ENCODE measurements around the gene SH3PXD2A. TPM values are rescaled to one million over a fixed set of nuclear protein-coding genes. Genes with fewer than 3 reads are reported as not detected.

The SH3PXD2A gene
- total and polyA plus RNA-seq, 4 experiments from 2014 or later = 0.39 to 17.5 (median 8.9) TPM

DNA sequence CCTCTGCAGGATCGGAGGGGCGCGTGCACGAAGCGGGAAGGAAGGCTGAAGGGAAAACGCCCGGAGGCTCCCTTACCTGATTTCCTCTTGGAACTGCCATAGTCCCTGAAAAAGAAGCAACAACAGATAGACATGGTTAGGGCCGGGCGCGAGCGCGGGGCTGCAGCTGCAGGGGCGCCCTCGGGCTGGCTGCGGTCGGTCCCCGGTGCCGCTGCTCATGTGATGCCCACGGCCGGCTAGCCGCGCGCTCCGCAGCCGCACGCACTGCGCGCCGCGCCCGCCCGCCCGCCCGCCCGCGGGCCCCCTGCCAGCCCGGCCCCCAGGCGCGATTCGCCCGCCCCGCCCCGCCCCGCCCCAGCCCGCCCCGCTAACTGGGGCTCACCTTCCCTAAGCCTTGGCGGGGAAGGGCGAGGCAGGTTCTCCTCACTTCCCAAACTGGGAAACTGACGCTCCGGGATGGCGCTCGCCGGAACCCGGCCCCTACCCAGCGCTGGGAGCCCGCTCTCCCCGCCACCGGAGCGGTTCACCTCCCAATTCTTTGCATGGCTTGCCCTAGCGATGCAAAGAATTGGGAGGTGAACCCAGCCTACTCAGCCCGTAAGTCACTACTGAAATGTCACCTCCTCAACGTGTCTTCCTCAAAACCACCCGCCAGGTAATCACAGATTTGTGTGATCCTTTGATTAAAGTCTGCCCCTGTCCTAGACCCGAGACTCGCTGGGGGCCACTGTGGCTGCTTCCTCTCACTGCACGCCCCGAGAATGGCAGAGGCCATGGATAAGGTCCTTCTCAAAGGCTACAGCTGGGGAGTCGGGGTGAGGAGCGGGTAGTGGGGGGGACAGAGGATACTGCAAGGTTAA lies 162.2 kb downstream of the SH3PXD2A start:
- H3K4me1 ChIP-seq (ENCODE audit: insufficient read depth, low read length) = peaks cover 54% of the 10 kb centered on the region

DNA sequence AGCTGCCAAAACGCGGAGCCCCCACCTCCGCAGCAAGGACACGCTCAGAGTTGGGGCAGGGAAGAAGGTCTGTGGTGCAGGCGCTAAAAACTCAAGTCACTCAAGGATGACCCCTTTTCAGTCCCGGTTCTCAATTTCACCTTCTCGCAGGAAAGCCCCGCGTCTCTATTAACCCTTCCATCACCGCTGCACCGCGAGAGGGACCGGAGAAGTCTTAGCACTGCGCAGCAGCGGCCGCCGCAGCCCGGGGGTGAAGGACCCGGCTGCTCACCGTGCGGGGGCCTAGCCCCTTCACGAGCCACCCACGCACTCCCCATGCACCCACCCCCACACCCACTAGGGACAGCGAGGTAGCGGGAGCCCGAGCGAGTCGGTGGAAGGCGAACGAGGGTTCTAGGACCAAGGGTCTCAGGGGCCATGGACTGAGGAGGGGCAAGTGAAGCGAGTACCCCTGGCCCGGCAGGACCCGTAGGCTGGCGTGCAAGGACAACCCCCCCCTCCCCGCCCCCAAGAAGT lies 162.9 kb downstream of the SH3PXD2A start:
- no peaks in the 10 kb centered on the region for H3K36me3 ChIP-seq (ENCODE audit: insufficient read depth, low read length)
- POLR2A ChIA-PET (ENCODE audit: partially characterized antibody) = interaction anchor here (2.0 kb wide), 1 partner anchor 14 kb away, joined by 5 read pairs; no protein-coding TSS in a partner anchor
- no peaks in the 10 kb centered on the region for H3K9me3 ChIP-seq (ENCODE audit: control insufficient read depth in 1 of 2, low read length in 2 of 2)
- intact Hi-C loops (cut with micrococcal nuclease) = no loop called here
- H3K27ac Mint-ChIP-seq = peak overlapping the region in 3 of 7 donors; percentile 49 to 76 (median 54)
- H3K9me3 Mint-ChIP-seq = no peaks in the 10 kb centered on the region
- no peaks in the 10 kb centered on the region for H3K27me3 Mint-ChIP-seq
- CTCF ChIA-PET (ENCODE audit: partially characterized antibody) = no interaction called here
- peaks cover 21 to 47% (median 31%) of the 10 kb centered on the region in 4 donors for H3K4me1 Mint-ChIP-seq
- no peaks in the 10 kb centered on the region for H3K27me3 ChIP-seq (ENCODE audit: insufficient read depth, low read length)
- H3K4me3 ChIP-seq (ENCODE audit: low read length in 2 of 2) = peak overlapping the region in 1 of 2 donors; percentile 46
- peak in 3 of 5 donors; percentile 25 to 70 (median 33) for DNase-seq
- peaks cover 54% of the 10 kb centered on the region for H3K4me1 ChIP-seq (ENCODE audit: insufficient read depth, low read length)
- H3K27ac ChIP-seq (ENCODE audit: low read depth, low read length) = no peak overlapping the region
- H3K4me3 Mint-ChIP-seq = peak overlapping the region; percentile 48 to 79 (median 68)
- no peaks in the 10 kb centered on the region for H3K36me3 Mint-ChIP-seq

More for the DNA sequence above, 162.2 kb downstream of the SH3PXD2A start:
- H3K36me3 Mint-ChIP-seq = no peaks in the 10 kb centered on the region
- H3K27me3 ChIP-seq (ENCODE audit: insufficient read depth, low read length) = no peaks in the 10 kb centered on the region
- H3K4me3 Mint-ChIP-seq = peak overlapping the region; percentile 85 to 95 (median 92)
- peaks cover 21 to 50% (median 31%) of the 10 kb centered on the region in 4 donors for H3K4me1 Mint-ChIP-seq
- ChIA-PET POLR2A (ENCODE audit: partially characterized antibody) (interaction anchor here (0.6 to 2.0 kb wide), 2 partner anchors 15 to 18 kb away, joined by 3 to 5 read pairs; no protein-coding TSS in a partner anchor), CTCF (ENCODE audit: partially characterized antibody) (interaction anchor here (6.2 kb wide), 1 partner anchor 6 kb away, joined by 53 read pairs; no protein-coding TSS in a partner anchor)
- DNase-seq = peak; percentile 39 to 68 (median 40)
- H3K36me3 ChIP-seq (ENCODE audit: insufficient read depth, low read length) = no peaks in the 10 kb centered on the region
- peak overlapping the region; percentile 49 to 90 for H3K4me3 ChIP-seq (ENCODE audit: low read length in 2 of 2)
- H3K9me3 ChIP-seq (ENCODE audit: control insufficient read depth in 1 of 2, low read length in 2 of 2) = no peaks in the 10 kb centered on the region
- intact Hi-C loops (cut with micrococcal nuclease) = no loop called here
- peak overlapping the region; percentile 39 to 95 (median 89) for H3K27ac Mint-ChIP-seq
- peak overlapping the region; percentile 28 for H3K27ac ChIP-seq (ENCODE audit: low read depth, low read length)
- H3K27me3 Mint-ChIP-seq = no peaks in the 10 kb centered on the region
- no peaks in the 10 kb centered on the region for H3K9me3 Mint-ChIP-seq

DNA sequence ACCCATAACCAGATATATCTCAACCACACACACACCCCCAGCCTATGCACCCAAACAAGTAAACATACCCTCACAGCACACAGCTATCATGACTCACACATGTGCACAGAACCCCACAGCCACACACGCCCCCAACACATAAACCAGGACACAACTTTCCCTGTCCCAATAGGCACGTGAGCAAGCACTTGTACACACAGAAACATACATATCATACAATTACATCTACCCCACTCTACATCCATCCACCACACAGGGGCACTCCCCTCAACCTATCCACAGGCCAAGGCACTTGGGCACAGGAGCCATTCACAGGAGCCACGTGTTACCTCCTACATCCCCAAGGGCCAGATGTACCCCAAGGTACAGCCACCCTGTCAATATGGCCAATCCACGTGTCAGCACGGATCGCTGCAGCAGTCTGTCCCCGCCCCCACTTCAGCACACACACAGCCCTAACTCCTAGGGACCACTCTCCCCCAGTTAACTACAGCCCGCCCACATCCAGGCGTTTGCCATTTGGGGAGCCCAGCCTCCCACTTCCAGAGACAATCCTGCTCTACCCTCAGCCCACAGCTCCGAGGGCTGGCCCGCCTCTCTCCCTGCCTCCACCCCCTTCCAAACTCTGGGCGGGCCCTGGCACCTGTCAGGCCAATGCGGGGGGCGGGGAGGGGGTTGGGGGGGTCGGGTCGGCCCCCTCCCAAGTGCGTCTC lies 163.5 kb downstream of the SH3PXD2A start:
- H3K27me3 ChIP-seq (ENCODE audit: insufficient read depth, low read length) = no peaks in the 10 kb centered on the region
- intact Hi-C loops (cut with micrococcal nuclease) = loop anchor here (1.0 kb wide), 1 partner anchor 14 kb away; no protein-coding TSS in a partner anchor
- Mint-ChIP-seq H3K4me1 (peaks cover 20 to 42% (median 29%) of the 10 kb centered on the region in 4 donors), H3K4me3 (peak overlapping the region; percentile 14 to 76 (median 63)), H3K27ac (peak overlapping the region; percentile 17 to 88 (median 63)), H3K36me3 (no peaks in the 10 kb centered on the region), H3K27me3 (no peaks in the 10 kb centered on the region), H3K9me3 (no peaks in the 10 kb centered on the region)
- no peaks in the 10 kb centered on the region for H3K36me3 ChIP-seq (ENCODE audit: insufficient read depth, low read length)
- CTCF ChIA-PET (ENCODE audit: partially characterized antibody) = interaction anchor here (7.3 kb wide), 1 partner anchor 88 kb away, joined by 103 read pairs; no protein-coding TSS in a partner anchor
- no peaks in the 10 kb centered on the region for H3K9me3 ChIP-seq (ENCODE audit: control insufficient read depth in 1 of 2, low read length in 2 of 2)
- POLR2A ChIA-PET (ENCODE audit: partially characterized antibody) = interaction anchor here (1.2 kb wide), 1 partner anchor 13 kb away, joined by 4 read pairs; no protein-coding TSS in a partner anchor
- H3K27ac ChIP-seq (ENCODE audit: low read depth, low read length) = no peak overlapping the region
- H3K4me1 ChIP-seq (ENCODE audit: insufficient read depth, low read length) = peaks cover 48% of the 10 kb centered on the region
- peak in 1 of 5 donors; percentile 63 for DNase-seq
- no peak overlapping the region for H3K4me3 ChIP-seq (ENCODE audit: low read length in 2 of 2)

DNA sequence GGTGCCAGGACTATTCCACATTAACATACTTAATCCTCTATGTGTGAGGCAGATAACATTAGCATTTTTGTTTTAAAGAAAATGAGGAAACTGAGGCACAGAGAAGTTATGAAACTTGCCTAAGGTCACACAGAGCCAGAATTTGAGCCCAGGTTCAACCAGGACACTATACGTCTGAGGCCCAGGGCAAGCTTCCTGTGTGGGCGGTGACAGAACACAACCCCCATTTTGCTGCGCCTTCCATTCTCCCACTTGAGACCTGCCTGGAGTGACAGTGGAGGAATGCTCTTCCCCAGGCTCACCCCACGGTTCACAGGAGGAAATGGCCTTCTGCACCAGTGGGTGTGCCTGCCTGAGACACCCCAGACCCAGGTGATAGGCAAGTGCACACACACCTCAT lies 164.1 kb downstream of the SH3PXD2A start:
- no peak overlapping the region for H3K27ac ChIP-seq (ENCODE audit: low read depth, low read length)
- no peaks in the 10 kb centered on the region for H3K27me3 ChIP-seq (ENCODE audit: insufficient read depth, low read length)
- H3K36me3 ChIP-seq (ENCODE audit: insufficient read depth, low read length) = no peaks in the 10 kb centered on the region
- intact Hi-C loops (cut with micrococcal nuclease) = loop anchor here (1.0 kb wide), 1 partner anchor 13 kb away; no protein-coding TSS in a partner anchor
- H3K9me3 ChIP-seq (ENCODE audit: control insufficient read depth in 1 of 2, low read length in 2 of 2) = no peaks in the 10 kb centered on the region
- no peak overlapping the region for H3K4me3 ChIP-seq (ENCODE audit: low read length in 2 of 2)
- ChIA-PET CTCF (ENCODE audit: partially characterized antibody) (interaction anchor here (7.3 kb wide), 1 partner anchor 87 kb away, joined by 103 read pairs; no protein-coding TSS in a partner anchor), POLR2A (ENCODE audit: partially characterized antibody) (interaction anchor here (0.6 to 1.2 kb wide), 2 partner anchors 12 to 20 kb away, joined by 3 to 4 read pairs; no protein-coding TSS in a partner anchor)
- no peak for DNase-seq
- H3K4me3 Mint-ChIP-seq = peak overlapping the region; percentile 14 to 76 (median 61)
- H3K4me1 ChIP-seq (ENCODE audit: insufficient read depth, low read length) = peaks cover 42% of the 10 kb centered on the region
- peak overlapping the region; percentile 17 to 88 (median 63) for H3K27ac Mint-ChIP-seq
- H3K27me3 Mint-ChIP-seq = no peaks in the 10 kb centered on the region
- H3K4me1 Mint-ChIP-seq = peaks cover 16 to 38% (median 25%) of the 10 kb centered on the region in 4 donors
- no peaks in the 10 kb centered on the region for H3K36me3 Mint-ChIP-seq
- no peaks in the 10 kb centered on the region for H3K9me3 Mint-ChIP-seq

DNA sequence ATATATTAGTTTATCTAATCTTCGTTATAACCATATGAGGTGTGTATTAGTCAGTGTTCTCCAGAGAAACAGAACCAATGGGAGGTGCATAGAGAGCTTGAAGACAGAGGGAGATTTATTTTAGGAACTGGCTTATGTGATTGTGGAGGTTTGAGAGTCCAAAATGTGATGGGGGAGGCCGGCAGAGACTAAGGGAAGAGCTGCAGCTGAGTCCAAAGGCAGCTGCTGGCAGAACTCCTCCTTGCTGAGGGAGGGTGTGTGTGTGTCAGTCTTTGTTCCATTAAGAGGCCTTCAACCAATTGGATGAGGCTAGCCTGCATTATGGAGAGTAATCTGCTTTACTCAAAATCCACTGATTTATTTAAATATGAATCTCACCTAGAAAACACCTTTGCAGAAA lies 165.1 kb downstream of the SH3PXD2A start:
- no peak for DNase-seq
- peaks cover 33% of the 10 kb centered on the region for H3K4me1 ChIP-seq (ENCODE audit: insufficient read depth, low read length)
- H3K27ac Mint-ChIP-seq = peak overlapping the region in 6 of 7 donors; percentile 9 to 71 (median 54)
- no peak overlapping the region for H3K27ac ChIP-seq (ENCODE audit: low read depth, low read length)
- no peaks in the 10 kb centered on the region for H3K9me3 ChIP-seq (ENCODE audit: control insufficient read depth in 1 of 2, low read length in 2 of 2)
- POLR2A ChIA-PET (ENCODE audit: partially characterized antibody) = interaction anchor here (1.4 kb wide), 1 partner anchor 773 kb away, joined by 3 read pairs; the partner anchor contains the start of gene CNNM2
- H3K9me3 Mint-ChIP-seq = no peaks in the 10 kb centered on the region
- peak overlapping the region in 1 of 8 donors; percentile 35 for H3K4me3 Mint-ChIP-seq
- no peaks in the 10 kb centered on the region for H3K27me3 Mint-ChIP-seq
- no peaks in the 10 kb centered on the region for H3K36me3 Mint-ChIP-seq
- H3K4me3 ChIP-seq (ENCODE audit: low read length in 2 of 2) = no peak overlapping the region
- CTCF ChIA-PET (ENCODE audit: partially characterized antibody) = interaction anchor here (1.0 to 7.3 kb wide), 2 partner anchors 11 to 86 kb away, joined by 3 to 103 read pairs; no protein-coding TSS in a partner anchor
- no peaks in the 10 kb centered on the region for H3K36me3 ChIP-seq (ENCODE audit: insufficient read depth, low read length)
- intact Hi-C loops (cut with micrococcal nuclease) = no loop called here
- H3K27me3 ChIP-seq (ENCODE audit: insufficient read depth, low read length) = no peaks in the 10 kb centered on the region
- peaks cover 17 to 38% (median 22%) of the 10 kb centered on the region in 4 donors for H3K4me1 Mint-ChIP-seq

DNA sequence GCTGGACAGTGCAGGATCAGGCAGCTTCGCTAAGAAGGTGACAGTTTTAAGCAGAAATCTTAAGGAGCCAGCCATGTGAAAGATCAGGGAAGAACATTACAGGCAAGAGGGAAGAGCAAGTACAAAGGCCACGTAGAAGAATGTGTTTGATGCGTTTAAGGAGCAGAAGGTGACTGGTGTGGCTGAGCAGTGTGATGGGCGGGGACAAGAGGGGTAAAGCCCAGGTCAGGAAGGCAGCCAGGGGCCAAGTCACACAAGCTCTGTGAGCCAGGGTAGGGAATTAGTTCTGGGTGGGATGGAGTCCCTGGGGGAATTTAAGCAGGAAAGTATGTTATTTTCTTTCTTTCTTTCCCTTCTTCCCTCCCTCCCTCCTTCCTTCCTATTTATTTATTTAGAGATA lies 166.9 kb downstream of the SH3PXD2A start:
- H3K4me3 Mint-ChIP-seq = no peak overlapping the region

More for the DNA sequence above, 166.9 kb downstream of the SH3PXD2A start:
- peaks cover 12 to 34% (median 15%) of the 10 kb centered on the region in 4 donors for H3K4me1 Mint-ChIP-seq
- Histone ChIP-seq H3K4me3 (ENCODE audit: low read length in 2 of 2) (no peak overlapping the region), H3K4me1 (ENCODE audit: insufficient read depth, low read length) (peaks cover 17% of the 10 kb centered on the region), H3K36me3 (ENCODE audit: insufficient read depth, low read length) (no peaks in the 10 kb centered on the region), H3K27me3 (ENCODE audit: insufficient read depth, low read length) (no peaks in the 10 kb centered on the region), H3K9me3 (ENCODE audit: control insufficient read depth in 1 of 2, low read length in 2 of 2) (no peaks in the 10 kb centered on the region), H3K27ac (ENCODE audit: low read depth, low read length) (no peak overlapping the region)
- ChIA-PET CTCF (ENCODE audit: partially characterized antibody) (interaction anchor here (0.6 to 7.3 kb wide), 6 partner anchors 8 to 101 kb away, joined by 3 to 103 read pairs (median 4); no protein-coding TSS in a partner anchor), POLR2A (ENCODE audit: partially characterized antibody) (no interaction called here)
- H3K9me3 Mint-ChIP-seq = no peaks in the 10 kb centered on the region
- peak overlapping the region in 1 of 7 donors; percentile 4 for H3K27ac Mint-ChIP-seq
- no peaks in the 10 kb centered on the region for H3K36me3 Mint-ChIP-seq
- DNase-seq = no peak
- H3K27me3 Mint-ChIP-seq = no peaks in the 10 kb centered on the region
- intact Hi-C loops (cut with micrococcal nuclease) = loop anchor here (5.0 kb wide), 1 partner anchor 146 kb away; no protein-coding TSS in a partner anchor
